B cell (primary cell): ENCODE data around the gene SEMA4D. TPM values are rescaled to one million over a fixed set of nuclear protein-coding genes. Genes with fewer than 3 reads are reported as not detected.

ENCODE experiments used
- ATAC-seq: fragments of 200-7000 bp; cut with Tn5 transposase; one replicate; pipeline ENCODE4 v1.10.0; 2021; ENCODE audit warnings: low read depth, mild to moderate bottlenecking, moderate number of reproducible peaks, moderate library complexity
- CTCF ChIA-PET: fragments of 350-600 bp; sonication (Branson Sonifier 250); formaldehyde crosslinking; loops from one replicate; lab custom pipeline; 2021; ENCODE audit warnings: antibody characterized with exemption, inconsistent platforms; lab: Charles Lee
- POLR2A ChIA-PET: fragments of 350-600 bp; sonication (Branson Sonifier 250); formaldehyde crosslinking; loops from one replicate; lab custom pipeline; 2021; ENCODE audit warnings: antibody characterized with exemption; lab: Charles Lee
- DNase-seq: peaks from one replicate; pipeline ENCODE4 v3.0.0; 2013
- H2AFZ ChIP-seq: 2 replicates; pipeline ENCODE4 v1.6.1; 2012; ENCODE audit warnings: mild to moderate bottlenecking, low read depth, low read length; ENCODE audit not compliant: insufficient read depth, poor library complexity, severe bottlenecking
- H3K27ac ChIP-seq, 2 donors: 1 replicate in 1 of 2; 2 replicates in 1 of 2; pipeline ENCODE4 v1.5.1; 2012 to 2013; ENCODE audit warnings: low read length in 2 of 2, mild to moderate bottlenecking in 2 of 2, moderate library complexity in 1 of 2
- H3K27me3 ChIP-seq, 4 experiments: fragments of 200-600 bp in 1 of 4; sonication (generic) in 1 of 4; replicated peaks in 1 of 4; 1 replicate in 2 of 4; 2 replicates in 2 of 4; pipeline versions ENCODE4 v1.6.1 to v1.7.0; 2013 to 2016; ENCODE audit warnings: low read length in 3 of 4, mild to moderate bottlenecking in 2 of 4, mixed read lengths in 1 of 4, moderate library complexity in 1 of 4; ENCODE audit not compliant: insufficient read depth in 4 of 4, control insufficient read depth in 3 of 4; ENCODE audit errors: control extremely low read depth in 1 of 4
- H3K36me3 ChIP-seq, 2 experiments: replicated peaks in 1 of 2; 1 replicate in 1 of 2; 2 replicates in 1 of 2; pipeline versions ENCODE4 v1.6.1 to v1.7.1; 2013; ENCODE audit warnings: low read length in 1 of 2; ENCODE audit not compliant: insufficient read depth in 2 of 2, control insufficient read depth in 1 of 2; ENCODE audit errors: control extremely low read depth in 1 of 2, extremely low read depth in 1 of 2
- H3K4me1 ChIP-seq, 2 donors: fragments of 200-600 bp in 1 of 2; sonication (generic) in 1 of 2; 1 replicate in 1 of 2; 2 replicates in 1 of 2; pipeline versions ENCODE4 v1.5.1 to v1.6.1; 2013 to 2017; ENCODE audit warnings: low read length in 2 of 2; ENCODE audit not compliant: control insufficient read depth in 2 of 2, insufficient read depth in 2 of 2
- H3K4me2 ChIP-seq: replicated peaks from 2 replicates; pipeline ENCODE3; 2012; ENCODE audit warnings: mild to moderate bottlenecking, low read depth, low read length; ENCODE audit not compliant: poor library complexity, severe bottlenecking
- H3K4me3 ChIP-seq, 5 experiments: fragments of 200-600 bp in 1 of 5; sonication (generic) in 1 of 5; 1 replicate in 3 of 5; 2 replicates in 2 of 5; pipeline versions ENCODE4 v1.5.1 to v1.7.0; 2011 to 2016; ENCODE audit warnings: low read length in 4 of 5, mild to moderate bottlenecking in 4 of 5, low read depth in 2 of 5, control low read depth in 1 of 5, moderate library complexity in 1 of 5; ENCODE audit not compliant: insufficient read depth in 1 of 5; ENCODE audit errors: control extremely low read depth in 1 of 5, extremely low read depth in 1 of 5
- H3K79me2 ChIP-seq: fragments of 200-600 bp; sonication (generic); one replicate; pipeline ENCODE4 v1.6.0; 2016; ENCODE audit warnings: low read length; ENCODE audit not compliant: control insufficient read depth, insufficient read depth
- H3K9ac ChIP-seq: fragments of 200-600 bp; sonication (generic); 2 replicates; pipeline ENCODE4 v1.6.1; 2017; ENCODE audit warnings: mild to moderate bottlenecking, low read length, moderate library complexity
- H3K9me3 ChIP-seq, 3 donors: one replicate each; pipeline versions ENCODE4 v1.6.1 to v1.7.1; 2013; ENCODE audit warnings: low read length in 2 of 3; ENCODE audit not compliant: control insufficient read depth in 2 of 3, insufficient read depth in 1 of 3; ENCODE audit errors: control extremely low read depth in 1 of 3
- H4K20me1 ChIP-seq: 2 replicates; pipeline ENCODE4 v1.6.0; 2012; ENCODE audit warnings: mild to moderate bottlenecking, low read length; ENCODE audit not compliant: insufficient read depth, control insufficient read depth, poor library complexity, severe bottlenecking
- H3K27ac Mint-ChIP-seq: one replicate; pipeline ENCODE4 v1.8.0; 2021; ENCODE audit warnings: mixed read lengths
- H3K27me3 Mint-ChIP-seq: one replicate; pipeline ENCODE4 v1.8.0; 2021; ENCODE audit warnings: mixed read lengths
- H3K4me1 Mint-ChIP-seq: one replicate; pipeline ENCODE4 v1.8.0; 2021; ENCODE audit warnings: mixed read lengths
- H3K4me3 Mint-ChIP-seq: one replicate; pipeline ENCODE4 v1.8.0; 2021; ENCODE audit warnings: mixed read lengths
- H3K9me3 Mint-ChIP-seq: one replicate; pipeline ENCODE4 v1.8.0; 2022; ENCODE audit warnings: mixed read lengths; ENCODE audit not compliant: insufficient read depth
- EZH2 ChIP-seq: IDR thresholded peaks from 2 replicates; pipeline ENCODE4 v1.6.1; 2012; ENCODE audit warnings: borderline replicate concordance, low read depth, mild to moderate bottlenecking, moderate library complexity, low read length; ENCODE audit not compliant: insufficient read depth, poor library complexity, severe bottlenecking
- WGBS: methylation state at CpG from one replicate; pipeline ENCODE4 v1.1.5; 2013; ENCODE audit warnings: missing lambda C conversion rate; ENCODE audit not compliant: insufficient coverage; 5-methylcytosine and 5-hydroxymethylcytosine counted together
- intact Hi-C: fragments of 100-400 bp; cut with micrococcal nuclease; formaldehyde crosslinking; loops from one replicate; pipeline ENCODE4 v1.10.0; 2022
- polyA plus RNA-seq: library from polyadenylated mRNA; depleted of rRNA; stranded (reverse); fragments of >200 nt; gene quantifications from 2 replicates; pipeline ENCODE4 v1.2.3, GENCODE V29; 2012
- total RNA-seq, 2 donors: library from RNA; stranded (reverse); fragments of 120-200 nt in 1 of 2; gene quantifications; 1 replicate in 1 of 2; 2 replicates in 1 of 2; pipeline versions ENCODE4 v1.2.3 to v1.2.4, GENCODE V29; 2013 to 2022
- TF ChIP-seq, protein P1 (sequence below): fragments of 200-600 bp; IDR thresholded peaks from one replicate; pipeline ENCODE4 v1.8.0; 2022; ENCODE audit warnings: antibody characterized with exemption, mild to moderate bottlenecking

Gene SEMA4D
- total and polyA plus RNA-seq, 2 donors (not counting 1 experiment from before 2014, with no cell fraction given), result 53.6 to 231 TPM

DNA sequence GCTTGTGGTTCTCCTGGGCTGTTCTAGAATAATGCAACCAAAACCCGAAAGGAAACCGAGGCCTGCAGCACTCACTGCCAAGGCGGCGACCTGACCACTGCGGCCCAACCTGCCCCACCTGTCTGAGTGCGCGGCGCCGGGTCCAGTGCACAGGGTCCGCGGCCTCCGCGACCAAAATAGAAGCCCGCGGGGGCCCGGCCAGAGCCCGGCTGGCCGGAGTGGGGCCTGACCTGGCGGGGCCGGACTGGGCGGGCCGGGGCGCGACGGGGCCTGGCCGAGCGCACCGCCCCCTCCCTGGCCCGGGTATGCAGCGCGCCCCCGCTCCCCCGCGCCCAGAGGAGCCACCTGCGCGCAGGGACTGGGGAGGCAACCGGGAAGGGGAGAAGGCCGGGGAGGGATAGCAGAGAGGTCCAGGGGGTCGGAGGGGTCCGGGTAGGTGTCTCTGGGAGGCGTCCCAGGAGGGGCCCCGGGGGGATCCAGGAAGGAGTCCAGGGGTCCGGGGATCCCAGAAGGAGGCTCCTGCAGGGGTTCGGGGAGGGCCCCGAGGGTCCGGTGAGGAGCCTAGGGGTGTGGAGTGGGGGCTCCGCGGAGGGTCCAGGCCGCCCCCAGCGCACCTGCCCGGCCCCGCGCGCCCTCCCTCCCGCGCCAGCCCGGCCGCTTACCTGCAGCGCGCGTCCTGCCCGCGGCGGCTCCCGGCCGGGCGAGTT lies 503 bp downstream of the SEMA4D start:
- Histone ChIP-seq H3K4me2 (peak overlapping the region; percentile 86), H3K79me2 (peaks cover 52% of the 10 kb centered on the region), H3K9ac (peak overlapping the region; percentile 75), H3K27me3 (no peaks in the 10 kb centered on the region), H3K36me3 (no peaks in the 10 kb centered on the region), H3K27ac (peak overlapping the region; percentile 13 to 64), H3K4me3 (peak overlapping the region; percentile 67 to 93 (median 81)), H2AFZ (peak overlapping the region; percentile 63), H4K20me1 (peaks cover 30% of the 10 kb centered on the region), H3K4me1 (peaks cover 68 to 69% of the 10 kb centered on the region in 2 donors), H3K9me3 (no peaks in the 10 kb centered on the region)
- Mint-ChIP-seq H3K4me1 (peaks cover 84% of the 10 kb centered on the region), H3K27ac (peak overlapping the region; percentile 70), H3K9me3 (no peaks in the 10 kb centered on the region), H3K27me3 (no peaks in the 10 kb centered on the region), H3K4me3 (peak overlapping the region; percentile 89)
- DNase-seq (peak; percentile 56), ATAC-seq (peak; percentile 19)
- TF ChIP-seq EZH2, result no peak
- TF ChIP-seq, protein P1, sequence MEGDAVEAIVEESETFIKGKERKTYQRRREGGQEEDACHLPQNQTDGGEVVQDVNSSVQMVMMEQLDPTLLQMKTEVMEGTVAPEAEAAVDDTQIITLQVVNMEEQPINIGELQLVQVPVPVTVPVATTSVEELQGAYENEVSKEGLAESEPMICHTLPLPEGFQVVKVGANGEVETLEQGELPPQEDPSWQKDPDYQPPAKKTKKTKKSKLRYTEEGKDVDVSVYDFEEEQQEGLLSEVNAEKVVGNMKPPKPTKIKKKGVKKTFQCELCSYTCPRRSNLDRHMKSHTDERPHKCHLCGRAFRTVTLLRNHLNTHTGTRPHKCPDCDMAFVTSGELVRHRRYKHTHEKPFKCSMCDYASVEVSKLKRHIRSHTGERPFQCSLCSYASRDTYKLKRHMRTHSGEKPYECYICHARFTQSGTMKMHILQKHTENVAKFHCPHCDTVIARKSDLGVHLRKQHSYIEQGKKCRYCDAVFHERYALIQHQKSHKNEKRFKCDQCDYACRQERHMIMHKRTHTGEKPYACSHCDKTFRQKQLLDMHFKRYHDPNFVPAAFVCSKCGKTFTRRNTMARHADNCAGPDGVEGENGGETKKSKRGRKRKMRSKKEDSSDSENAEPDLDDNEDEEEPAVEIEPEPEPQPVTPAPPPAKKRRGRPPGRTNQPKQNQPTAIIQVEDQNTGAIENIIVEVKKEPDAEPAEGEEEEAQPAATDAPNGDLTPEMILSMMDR, result no peak
- ChIA-PET CTCF (interaction anchor here (3.0 kb wide), 1 partner anchor 52 kb away, joined by 20 read pairs; no protein-coding TSS in a partner anchor), POLR2A (interaction anchor here (0.7 kb wide), 2 partner anchors 10 to 52 kb away, joined by 3 read pairs; no protein-coding TSS in a partner anchor)
- intact Hi-C loops, result no loop called here
- WGBS, result under 1% methylated on average over 65 of the region's 67 CpGs

DNA sequence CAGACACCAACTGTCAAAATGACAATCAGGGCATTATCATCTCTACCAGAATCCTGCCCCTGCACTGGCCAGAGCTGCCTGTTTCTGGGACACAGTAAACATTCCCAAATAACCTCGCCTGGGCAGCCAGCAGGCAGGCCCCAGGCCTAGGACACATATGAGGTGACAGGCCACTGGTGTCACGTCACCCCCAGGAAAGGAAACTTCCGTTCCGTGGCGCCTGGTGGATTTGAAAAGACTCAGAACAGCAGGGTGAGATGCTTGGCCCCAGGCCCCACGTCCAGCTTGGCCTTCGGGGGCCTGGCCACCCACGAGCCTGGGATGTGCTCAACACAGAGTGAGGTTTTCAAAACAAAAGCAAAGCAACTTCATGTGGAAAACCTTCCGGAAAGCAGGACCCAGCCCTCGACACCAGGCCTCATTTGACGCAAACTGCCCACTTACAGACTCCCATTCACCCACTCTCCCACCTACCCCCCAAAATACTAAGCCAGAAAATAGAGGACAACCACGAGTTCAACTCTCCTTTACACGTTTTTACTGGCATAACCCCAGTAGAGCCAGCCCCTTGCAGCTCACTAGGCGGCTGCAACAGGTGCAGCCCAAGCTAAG lies 1.2 kb downstream of the SEMA4D start:
- ATAC-seq, result no peak
- Histone ChIP-seq H4K20me1 (peaks cover 30% of the 10 kb centered on the region), H3K4me1 (peaks cover 70% of the 10 kb centered on the region in 2 donors), H2AFZ (peak overlapping the region; percentile 63), H3K4me2 (peak overlapping the region; percentile 86), H3K36me3 (no peaks in the 10 kb centered on the region), H3K79me2 (peaks cover 59% of the 10 kb centered on the region), H3K9me3 (no peaks in the 10 kb centered on the region), H3K27me3 (no peaks in the 10 kb centered on the region), H3K4me3 (peak overlapping the region; percentile 67 to 93 (median 81)), H3K9ac (peak overlapping the region; percentile 75), H3K27ac (peak overlapping the region; percentile 13 to 64)
- 4% methylated on average over 14 of the region's 14 CpGs for WGBS
- Mint-ChIP-seq H3K9me3 (no peaks in the 10 kb centered on the region), H3K4me1 (peaks cover 84% of the 10 kb centered on the region), H3K27me3 (no peaks in the 10 kb centered on the region), H3K4me3 (peak overlapping the region; percentile 89), H3K27ac (peak overlapping the region; percentile 70)
- ChIA-PET CTCF (interaction anchor here (3.0 kb wide), 1 partner anchor 52 kb away, joined by 20 read pairs; no protein-coding TSS in a partner anchor), POLR2A (interaction anchor here (0.6 to 0.7 kb wide), 3 partner anchors 10 to 52 kb away, joined by 3 to 5 read pairs (median 3); no protein-coding TSS in a partner anchor)
- DNase-seq, result no peak
- TF ChIP-seq EZH2, result no peak
- intact Hi-C loops, result no loop called here
